ENCODE data around the gene TENT4B.
A peak's percentile ranks its signal among the peaks of the same experiment; 100 is the strongest.
"Not testable (repeated sequence)": the region's sequence is repeated elsewhere in the genome, so short reads cannot be mapped to it uniquely, and the experiment has no call there.

TENT4B gene

DNA sequence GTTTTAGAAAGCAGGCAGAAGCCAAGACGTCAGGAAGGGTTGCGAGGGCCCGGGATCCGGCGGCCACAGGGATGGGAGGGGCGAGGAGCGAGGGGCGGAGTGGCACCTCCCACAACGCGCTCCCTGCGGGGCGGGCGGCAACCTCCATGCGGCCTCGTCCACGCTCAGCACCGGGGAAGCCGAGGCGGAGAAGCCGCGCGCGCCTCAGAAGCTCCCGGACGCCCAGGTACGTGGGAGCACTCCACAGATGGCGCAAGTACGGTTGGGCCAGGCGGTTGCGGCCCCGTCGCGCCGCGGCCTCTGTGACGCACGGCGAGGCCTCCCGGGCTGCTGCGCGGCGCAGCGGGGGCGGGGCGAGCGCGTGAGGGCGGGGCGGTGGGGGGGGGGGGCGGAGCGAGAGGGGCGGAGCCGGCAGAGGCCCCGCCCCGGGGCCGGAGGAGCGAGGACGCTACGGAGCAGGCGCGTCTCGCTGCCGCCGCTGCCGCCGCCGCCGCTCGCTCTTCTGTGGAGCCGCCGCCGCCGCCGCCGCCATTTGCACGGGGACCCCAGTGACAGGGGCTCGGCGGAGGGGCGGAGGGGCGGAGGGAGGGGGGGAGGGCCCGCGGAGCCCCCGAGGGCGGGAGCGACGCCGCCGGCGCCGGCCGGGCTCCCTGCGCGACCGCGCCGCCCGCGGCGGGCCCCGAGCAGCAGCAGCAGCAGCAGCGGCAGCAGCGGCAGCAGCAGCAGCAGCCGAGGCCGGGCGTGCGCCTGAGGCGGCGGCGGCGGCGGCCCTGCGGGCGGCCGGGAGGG lies at the start of gene TENT4B:
TENT4B (plus strand) TSS at position 500 of the 789 bp plus-strand sequence. CDS start 316 bp downstream, outside the sequence.
- peak; percentile 5 for DNase-seq

DNA sequence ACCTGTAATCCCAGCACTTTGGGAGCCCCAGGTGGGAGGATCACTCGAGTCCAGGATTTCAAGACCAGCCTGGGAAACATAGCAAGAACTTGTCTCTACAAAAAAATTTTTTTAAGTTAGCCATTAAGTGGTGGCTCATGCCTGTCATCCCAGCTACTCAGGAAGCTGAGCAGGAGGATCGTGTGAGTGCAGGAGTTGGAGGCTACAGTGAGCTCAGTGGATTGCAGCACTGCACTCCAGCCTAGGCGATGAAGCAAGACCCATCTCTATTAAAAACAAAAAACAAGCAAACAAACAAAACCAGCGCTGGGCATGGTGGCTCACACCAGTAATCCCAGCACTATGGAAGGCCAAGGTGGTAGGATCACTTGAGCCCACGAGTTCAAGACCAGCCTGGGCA lies 49.3 kb upstream of the TENT4B start:
- DNase-seq, result no peak

DNA sequence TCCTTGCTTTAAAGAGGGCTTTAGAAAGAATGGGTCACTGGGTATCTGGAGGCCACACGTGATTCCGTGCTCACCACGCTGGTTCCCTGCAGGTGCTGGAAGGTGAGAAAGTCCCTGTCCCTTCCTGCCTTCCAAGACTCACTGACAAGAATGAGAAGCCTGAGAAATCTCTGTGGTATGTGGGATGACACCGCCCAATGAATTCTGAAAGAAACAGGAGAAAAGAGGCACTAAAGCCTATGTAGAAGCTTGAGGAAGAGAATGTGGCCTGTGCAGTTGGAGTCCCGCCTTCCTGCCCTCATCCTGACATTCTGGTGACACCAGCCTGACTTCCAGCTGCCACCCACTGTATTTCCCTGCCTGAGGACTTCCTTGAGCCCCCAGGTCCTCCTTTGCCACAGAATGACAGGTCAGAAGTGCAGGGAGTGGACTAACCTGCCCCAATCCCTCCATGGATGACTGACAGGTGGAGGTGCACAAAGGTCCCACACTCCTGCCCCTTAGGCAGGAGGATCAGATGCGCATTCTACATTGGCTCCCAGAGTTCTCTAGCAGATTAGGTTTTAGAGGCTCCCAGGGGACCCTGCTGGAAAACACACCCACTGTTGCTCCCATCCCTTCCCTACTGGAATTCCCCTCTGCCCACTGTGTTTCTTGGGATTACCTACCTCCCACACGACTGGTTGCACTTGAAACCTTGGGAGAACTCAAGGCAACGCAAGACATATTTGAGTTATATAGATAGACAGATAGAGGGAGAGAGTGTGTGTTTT lies 38.6 kb upstream of the TENT4B start:
- DNase-seq, result no peak

DNA sequence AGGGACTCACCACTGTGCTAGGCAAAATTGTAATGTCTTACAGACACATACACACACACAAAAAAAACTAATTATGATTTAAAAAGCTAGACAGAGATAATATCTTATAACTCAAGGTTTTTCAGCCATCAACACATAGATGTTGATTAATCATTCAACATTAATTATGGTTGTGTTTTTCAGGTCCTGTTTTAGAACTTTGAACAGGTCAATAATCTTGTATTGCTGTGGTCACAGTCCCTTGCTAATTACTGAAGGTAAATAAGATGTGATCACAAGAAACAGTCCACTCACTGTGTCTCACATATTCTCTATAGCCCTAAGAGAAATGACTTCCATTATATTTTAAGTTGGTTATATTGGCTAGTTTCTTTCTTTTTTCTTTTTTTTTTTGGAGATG lies 32.4 kb upstream of the TENT4B start:
- no peak for DNase-seq

DNA sequence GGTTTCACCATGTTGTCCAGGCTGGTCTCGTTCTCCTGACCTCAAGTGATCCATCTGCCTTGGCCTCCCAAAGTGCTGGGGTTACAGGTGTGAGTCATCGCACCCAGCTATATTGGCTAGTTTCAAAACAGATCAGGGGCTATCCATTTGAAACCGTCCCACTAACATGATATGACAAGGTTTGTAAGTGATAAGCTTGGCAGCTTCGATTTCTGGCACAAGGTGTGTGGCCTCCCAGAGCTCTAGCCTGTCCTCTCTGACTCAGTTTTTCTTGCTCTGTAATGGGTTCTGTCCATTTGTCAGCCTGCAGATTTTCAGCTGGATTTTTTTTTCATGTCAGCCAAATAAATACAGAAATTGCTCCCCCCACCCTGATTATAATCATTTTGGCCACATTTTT lies 31.8 kb upstream of the TENT4B start:
- no peak for DNase-seq

DNA sequence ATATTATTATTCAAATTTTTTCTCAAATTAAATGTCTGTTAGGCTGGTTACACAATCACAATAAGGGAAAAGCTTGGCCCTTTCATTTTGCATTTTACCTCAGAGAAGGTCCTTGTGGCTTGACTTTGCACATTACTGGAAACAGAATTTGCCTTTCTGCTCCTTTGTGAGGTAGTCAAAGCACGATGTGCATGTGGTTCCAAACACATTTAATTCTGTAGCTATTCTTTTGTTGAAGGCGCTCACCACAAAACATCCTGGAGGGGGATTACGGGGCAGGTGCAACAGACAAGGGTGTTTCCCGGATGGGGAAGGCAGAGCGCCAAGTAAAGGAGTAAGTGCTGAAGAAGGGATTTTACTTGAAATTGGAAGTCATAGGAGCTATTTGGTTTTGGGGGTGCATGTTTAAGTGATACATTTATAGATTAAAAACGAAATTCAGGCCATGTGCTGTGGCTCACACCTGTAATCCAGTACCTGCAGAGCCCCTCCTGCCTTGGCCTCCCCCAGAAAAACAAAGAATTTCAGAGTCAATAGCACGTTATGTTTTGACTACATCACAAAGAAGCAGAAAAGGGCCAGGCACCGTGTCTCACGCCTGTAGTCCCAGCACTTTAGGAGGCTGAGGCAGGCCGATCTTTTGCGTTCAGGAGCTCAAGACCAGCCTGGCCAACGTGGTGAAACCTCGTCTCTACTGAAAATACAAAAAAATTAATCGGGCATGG lies 31.2 kb upstream of the TENT4B start:
- peak; percentile 7 for DNase-seq

DNA sequence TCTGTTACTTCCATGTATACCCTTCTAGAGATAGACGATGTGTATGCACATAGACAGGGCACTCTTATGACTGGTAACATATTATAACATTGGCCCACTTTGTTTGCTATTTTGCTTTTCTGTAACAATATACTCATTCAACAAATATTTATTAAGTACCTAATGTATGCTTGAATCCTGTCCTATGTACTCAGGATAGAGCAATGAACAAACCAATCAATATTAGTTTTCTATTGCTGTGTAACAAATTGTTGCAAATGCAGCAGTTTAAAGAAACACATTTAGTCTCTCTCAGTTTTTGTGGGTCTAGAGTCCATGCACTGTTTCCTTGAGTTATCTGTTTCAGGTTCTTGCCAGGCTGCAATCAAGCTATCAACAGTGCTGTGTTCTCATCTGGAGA lies 29.7 kb upstream of the TENT4B start:
- DNase-seq, result no peak

DNA sequence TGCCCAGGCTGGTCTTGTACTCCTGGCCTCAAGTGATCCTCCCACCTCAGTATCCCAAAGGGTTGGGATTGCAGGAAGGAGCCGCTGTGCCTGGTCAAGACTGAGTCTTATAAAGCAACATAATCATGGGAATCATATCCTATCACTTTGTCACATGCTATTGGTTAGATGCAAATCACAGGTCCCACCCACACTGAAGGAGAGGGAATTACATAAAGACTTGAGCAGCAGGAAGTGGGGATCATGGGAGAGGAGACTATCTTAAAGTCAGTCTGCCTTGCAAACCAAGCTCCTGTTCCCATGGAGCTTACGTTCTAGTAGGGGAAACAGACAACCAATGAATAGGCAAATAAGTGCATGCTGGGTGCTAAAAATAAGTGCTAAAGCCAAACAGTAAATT lies 28.3 kb upstream of the TENT4B start:
- no peak for DNase-seq

DNA sequence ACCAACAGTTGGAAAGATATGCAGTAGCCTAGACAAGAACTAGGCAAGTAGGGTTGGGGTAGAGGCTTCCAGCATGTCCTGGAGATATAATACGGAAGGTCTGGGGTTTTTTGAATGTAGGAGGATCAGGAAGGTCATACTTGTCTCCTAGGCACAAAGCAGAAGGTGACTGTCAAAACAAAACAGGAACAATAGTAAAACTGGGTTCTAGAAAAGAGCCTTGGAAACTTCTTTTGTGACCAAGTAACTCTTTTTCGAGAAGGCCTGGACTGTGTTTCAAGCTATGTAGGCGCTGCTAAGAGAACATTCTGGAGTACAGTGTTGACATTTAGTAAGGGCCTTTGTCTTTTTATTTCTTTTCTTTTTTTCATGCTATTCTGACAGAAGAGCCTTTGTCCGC lies 26.9 kb upstream of the TENT4B start:
- DNase-seq, result no peak

DNA sequence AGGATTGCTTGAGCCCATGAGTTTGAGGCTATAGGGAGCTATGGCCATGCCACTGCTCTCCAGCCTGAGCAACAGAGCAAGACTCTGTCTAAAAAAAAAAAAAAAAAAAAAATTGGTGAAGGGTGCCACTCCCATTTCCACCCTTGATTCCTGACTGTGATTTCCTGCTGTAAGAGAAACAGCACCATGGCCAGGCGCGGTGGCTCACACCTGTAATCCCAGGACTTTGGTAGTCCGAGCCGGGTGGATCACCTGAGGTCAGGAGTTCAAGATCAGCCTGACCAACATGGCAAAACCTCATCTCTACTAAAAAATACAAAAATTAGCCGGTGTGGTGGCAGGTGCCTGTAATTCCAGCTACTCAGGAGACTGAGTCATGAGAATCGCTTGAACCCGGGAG lies 20.5 kb upstream of the TENT4B start:
- not testable (repeated sequence) for DNase-seq

DNA sequence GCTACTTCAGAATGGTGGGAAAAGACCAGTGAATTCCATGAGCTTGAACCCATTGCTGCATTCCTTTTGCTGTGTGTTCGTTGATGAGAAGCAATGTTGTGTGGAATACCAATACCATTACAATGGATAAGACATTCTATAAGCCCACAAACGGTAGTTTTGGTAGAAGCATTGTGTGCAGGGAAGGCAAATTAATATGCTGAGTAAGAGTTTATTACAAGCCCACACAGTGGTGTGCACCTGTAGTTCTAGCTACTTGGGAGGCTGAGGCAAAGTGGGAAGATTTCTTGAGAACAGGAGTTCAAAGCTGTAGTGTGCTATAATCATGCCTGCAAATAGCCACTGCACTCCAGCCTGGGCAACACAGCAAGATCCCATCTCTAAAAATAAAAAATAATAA lies 19.9 kb upstream of the TENT4B start:
- DNase-seq, result no peak

DNA sequence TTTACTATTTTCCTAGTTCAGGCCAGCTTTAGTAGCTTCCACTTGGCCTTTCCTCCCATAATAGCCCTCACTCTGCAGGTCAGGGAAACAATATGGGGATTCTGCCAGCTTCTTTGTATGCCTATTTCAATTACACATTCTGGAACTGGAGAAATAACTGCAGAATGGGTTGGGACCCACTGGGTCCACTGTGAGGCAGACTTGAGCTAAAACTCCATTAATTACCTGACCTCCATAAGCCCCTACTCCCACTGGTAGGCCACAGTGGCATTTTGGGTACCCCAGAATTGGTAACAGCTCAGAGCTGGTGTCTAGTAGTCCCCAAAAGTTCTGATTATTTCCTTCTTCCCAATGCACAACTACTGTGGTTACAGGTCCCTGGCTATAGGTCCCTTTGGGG lies 16.7 kb upstream of the TENT4B start:
- no peak for DNase-seq

DNA sequence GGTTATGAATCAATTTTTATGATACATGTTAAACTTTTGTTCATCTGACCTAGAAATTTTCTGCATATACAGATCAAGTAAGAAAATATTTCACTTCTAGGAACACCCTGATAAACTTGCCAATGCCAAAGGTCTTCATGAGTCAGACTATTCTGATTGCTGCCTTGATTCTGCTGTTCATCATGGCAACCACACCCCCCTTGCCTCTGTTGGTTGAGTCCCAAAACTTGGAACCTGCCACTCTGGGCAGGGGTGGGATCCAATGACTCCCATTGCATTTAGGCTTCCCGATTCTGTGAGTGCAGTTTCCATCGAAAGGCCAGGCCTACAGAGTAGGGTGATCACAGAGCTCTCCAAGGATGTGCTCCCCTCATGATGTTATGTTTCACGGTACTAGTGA lies 15.8 kb upstream of the TENT4B start:
- no peak for DNase-seq

DNA sequence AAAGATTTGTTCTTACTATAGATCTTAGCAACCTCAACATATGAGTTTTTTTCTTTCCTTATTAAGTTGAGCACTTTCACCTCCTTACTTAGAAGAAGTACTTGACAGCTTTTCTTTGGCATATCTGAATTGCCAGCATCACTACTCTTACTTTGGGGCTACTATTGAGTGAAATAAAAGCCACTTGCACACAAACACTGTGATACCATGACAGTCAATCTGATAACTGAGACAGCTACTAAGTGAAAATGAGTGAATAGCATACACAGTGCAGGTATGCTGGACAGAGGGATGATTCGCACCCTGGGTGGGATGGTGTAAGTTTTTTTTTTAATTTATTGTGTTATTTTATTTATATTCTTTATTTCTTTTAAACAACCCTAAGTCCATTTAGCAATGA lies 13.5 kb upstream of the TENT4B start:
- DNase-seq, result no peak

DNA sequence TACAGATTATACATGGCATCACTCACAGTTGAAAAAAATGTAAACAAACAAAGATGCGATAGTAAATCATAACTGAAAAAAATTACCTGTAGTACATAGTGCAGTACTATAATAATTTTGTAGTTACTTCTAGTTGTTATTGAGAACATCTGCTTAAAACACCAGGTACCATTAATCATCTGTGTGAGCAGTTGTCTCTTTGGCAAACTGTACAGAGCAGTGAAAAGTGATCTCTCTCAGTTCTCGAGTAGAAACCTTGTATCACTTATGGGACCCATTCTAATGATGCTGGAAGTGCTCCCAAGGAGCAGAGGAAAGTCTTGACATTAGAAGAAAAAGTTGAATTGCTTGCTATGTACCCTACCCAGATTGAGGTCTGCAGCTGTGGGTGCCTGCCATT lies 8.9 kb upstream of the TENT4B start:
- no peak for DNase-seq

DNA sequence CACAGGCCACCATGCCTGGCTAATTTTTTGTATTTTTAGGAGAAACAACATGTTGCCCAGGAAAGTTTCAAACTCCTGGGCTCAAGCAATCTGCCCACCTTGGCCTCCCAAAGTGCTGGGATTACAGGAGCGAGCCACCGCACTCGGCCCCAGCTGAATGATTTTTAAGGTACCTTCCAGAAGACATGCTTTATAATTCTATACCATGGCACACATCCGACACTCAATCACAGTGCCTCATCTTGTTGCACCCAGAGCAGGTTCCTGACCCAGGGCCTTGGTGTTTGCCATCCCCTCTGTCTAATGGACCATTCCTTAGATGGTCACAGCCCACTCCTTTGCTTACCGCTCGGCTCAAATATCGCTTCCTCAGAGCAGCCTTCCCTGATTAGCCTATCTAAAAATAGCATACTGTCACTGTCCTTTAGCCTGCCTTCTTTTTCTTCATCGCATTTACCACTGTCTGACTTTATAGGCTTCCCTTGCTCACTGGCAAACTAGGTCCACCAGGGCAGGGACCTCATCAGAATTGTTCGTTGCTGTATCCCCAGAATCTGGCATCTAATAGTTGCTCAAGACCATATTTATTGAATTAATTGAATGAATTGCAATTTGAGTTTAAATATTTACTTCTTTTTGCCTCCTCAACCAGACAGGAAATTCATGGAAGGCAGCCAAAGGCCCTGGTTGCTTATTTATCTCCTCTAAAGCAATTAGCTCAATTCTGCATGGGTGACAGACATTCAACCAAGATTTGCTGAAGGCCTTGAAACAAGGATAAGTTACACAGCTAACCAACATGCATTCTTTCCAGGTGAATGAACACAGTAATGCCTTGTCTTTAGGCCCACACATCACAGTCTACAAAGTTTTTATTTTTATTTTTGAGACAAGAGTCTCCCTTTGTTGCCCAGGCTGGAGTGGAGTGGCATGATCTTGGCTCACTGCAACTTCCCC lies 6.3 kb upstream of the TENT4B start:
- no peak for DNase-seq

DNA sequence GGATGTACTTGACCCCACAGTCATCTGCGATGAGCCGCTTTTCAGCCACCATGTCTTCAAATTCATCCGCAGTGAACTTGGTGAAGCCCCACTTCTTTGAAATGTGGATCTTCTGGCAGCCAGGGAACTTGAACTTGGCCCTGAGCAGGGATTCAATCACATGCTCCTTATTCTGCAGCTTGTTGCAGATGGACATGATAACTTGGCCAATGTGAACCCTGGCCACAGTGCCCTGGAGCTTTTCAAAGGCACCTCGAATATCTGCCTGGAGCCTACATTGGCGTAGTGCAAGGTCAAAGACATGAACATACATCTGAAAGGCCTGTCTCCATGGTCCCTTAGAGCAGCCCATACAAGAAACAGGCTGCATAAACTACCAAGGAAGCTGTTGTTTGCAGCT lies 1.8 kb upstream of the TENT4B start:
- DNase-seq, result no peak

DNA sequence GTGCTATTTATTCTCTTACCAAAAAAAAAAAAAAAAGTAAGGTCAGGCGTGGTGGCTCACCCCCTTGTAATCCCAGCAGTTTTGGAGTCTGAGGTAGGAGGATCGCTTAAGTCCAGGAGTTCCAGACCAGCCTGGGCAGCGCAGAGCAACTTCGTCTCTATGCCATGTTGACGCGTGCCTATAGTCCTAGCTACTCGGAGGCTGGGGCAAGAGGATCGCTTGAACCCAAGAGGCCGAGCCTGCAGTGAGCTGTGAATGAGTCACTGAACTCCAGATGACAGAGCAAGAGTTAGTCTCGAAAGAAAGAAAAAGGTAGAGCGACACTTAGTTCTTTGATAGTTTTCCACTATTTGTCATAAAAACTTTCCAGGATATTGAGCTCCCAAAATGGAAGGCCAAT lies 1.4 kb upstream of the TENT4B start:
- DNase-seq, result no peak

DNA sequence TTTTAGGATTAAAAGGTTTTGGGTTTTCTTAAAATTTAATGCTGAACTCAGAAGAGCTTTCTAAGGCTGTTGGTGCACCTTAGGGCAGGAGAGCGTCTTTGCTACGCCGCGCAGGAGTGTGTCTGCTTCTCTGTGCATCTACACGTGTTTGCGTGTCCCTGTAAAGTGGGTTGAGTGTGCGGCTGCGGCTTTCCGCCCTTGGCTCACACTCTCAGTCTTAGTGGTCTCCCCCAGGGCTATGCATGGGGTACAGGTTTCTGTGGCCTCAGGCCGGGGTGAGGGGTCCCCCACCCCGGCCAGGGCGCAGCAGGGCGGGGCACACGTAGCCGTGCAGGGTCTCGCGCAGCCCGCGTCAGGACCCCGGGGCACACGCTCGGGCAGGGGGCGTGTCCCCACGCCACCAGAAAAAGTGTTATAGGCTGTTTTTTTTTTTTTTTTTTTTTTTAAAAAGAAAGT lies 727 bp upstream of the TENT4B start:
- DNase-seq, result no peak

DNA sequence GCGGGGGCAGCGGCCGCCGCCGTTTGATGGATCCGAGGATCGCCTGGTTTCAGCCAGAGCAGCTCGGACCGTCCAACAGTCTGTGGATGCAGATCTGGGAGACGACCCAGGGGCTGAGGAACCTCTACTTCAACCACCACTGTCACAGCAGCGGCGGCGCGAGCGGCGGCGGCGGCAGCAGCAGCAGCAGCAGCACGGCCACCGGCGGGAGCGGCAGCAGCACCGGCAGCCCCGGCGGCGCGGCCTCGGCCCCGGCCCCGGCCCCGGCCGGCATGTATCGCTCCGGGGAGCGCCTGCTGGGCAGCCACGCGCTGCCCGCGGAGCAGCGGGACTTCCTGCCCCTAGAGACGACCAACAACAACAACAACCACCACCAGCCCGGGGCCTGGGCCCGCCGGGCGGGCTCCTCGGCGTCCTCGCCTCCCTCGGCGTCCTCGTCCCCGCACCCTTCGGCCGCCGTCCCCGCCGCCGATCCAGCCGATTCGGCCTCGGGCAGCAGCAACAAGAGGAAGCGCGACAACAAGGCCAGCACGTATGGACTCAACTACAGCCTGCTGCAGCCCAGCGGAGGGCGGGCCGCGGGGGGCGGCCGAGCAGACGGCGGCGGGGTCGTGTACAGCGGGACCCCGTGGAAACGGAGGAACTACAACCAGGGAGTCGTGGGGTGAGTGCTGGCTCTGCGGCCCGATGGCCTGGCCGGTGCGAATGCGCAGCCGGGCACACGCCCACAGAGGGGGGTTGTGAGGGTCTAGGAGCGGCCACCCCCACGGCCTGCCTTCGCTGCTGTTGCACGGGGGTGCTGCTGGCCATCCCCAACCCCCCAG lies 702 bp downstream of the TENT4B start:
- DNase-seq, result no peak

DNA sequence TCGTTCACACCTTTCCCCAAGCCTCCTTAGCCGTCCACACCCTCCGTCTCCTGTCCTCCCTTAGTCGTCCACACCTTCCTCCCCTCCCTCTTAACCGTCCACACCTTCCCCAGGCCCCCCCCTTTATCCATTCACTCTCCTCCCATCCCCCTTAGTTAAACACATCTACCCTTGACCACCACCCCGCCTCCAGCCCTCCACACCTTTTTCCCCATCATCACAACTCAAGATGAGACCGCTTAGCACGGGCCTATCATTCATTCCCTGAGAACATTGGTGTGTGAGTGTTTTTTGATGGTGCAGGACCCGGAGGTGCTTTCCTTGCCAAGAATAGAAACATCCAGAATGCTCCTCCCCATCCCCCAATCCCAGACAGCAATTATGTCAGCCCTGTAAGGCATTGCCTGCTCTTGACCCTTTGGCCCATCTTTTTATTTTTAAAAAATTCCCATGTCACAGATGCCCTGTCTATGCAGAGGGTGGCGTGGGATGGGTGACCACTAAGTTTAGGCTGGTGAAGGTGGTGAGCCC lies 1.4 kb downstream of the TENT4B start:
- no peak for DNase-seq
